IMR-90 (cell line): ENCODE data around the gene JAK1. TPM values are rescaled to one million over a fixed set of nuclear protein-coding genes. Genes with fewer than 3 reads are reported as not detected.

Experiments used
- ATAC-seq: fragments of 200-7000 bp; cut with Tn5 transposase; 2 replicates; pipeline ENCODE4 v1.9.1; 2020; ENCODE audit warnings: low read depth, mild to moderate bottlenecking, moderate library complexity
- BruUV-seq: library from RNA; stranded (reverse); fragments of 400-500 nt; replicated peaks from 2 replicates; lab custom pipeline; 2021; lab: Mats Ljungman, UMichigan
- CTCF ChIA-PET: fragments of 300-600 bp; formaldehyde crosslinking; extraction: SDS; loops from one replicate; lab custom pipeline; 2021; ENCODE audit warnings: antibody characterized with exemption; lab: Yijun Ruan, JAX
- POLR2A ChIA-PET: fragments of 300-600 bp; sonication (Branson Sonifier 250); formaldehyde crosslinking; loops from one replicate; lab custom pipeline; 2022; ENCODE audit warnings: antibody characterized with exemption; ENCODE audit not compliant: unreplicated experiment; lab: Charles Lee
- DNase-seq: peaks from one replicate; pipeline ENCODE4 v3.0.0; 2013
- H2AFZ ChIP-seq: replicated peaks from 2 replicates; pipeline ENCODE3; 2013; ENCODE audit warnings: low read length, mild to moderate bottlenecking; ENCODE audit not compliant: poor library complexity
- H2AK5ac ChIP-seq: 2 replicates; pipeline ENCODE4 v1.6.1; 2013; ENCODE audit warnings: low read depth, low read length, inconsistent platforms
- H2AK9ac ChIP-seq: replicated peaks from 2 replicates; pipeline ENCODE3; 2013; ENCODE audit warnings: mild to moderate bottlenecking, low read depth, low read length, moderate library complexity; ENCODE audit not compliant: poor library complexity
- H2BK120ac ChIP-seq: 2 replicates; pipeline ENCODE4 v1.6.1; 2013; ENCODE audit warnings: low read depth, low read length, inconsistent platforms
- H2BK15ac ChIP-seq: 3 replicates; pipeline ENCODE4 v1.6.1; 2013; ENCODE audit warnings: low read depth, low read length, inconsistent platforms
- H2BK20ac ChIP-seq: 2 replicates; pipeline ENCODE4 v1.6.1; 2013; ENCODE audit warnings: low read depth, mild to moderate bottlenecking, inconsistent platforms, low read length, moderate library complexity
- H2BK5ac ChIP-seq: 2 replicates; pipeline ENCODE4 v1.6.1; 2013; ENCODE audit warnings: mild to moderate bottlenecking, low read depth, low read length, inconsistent platforms; ENCODE audit not compliant: poor library complexity, severe bottlenecking
- H3K14ac ChIP-seq: replicated peaks from 2 replicates; pipeline ENCODE4 v1.6.1; 2013; ENCODE audit warnings: low read depth, low read length, inconsistent platforms
- H3K18ac ChIP-seq: 2 replicates; pipeline ENCODE4 v1.6.1; 2013; ENCODE audit warnings: low read depth, low read length, control low read depth
- H3K23ac ChIP-seq: 2 replicates; pipeline ENCODE4 v1.6.1; 2013; ENCODE audit warnings: low read depth, low read length, inconsistent platforms
- H3K27ac ChIP-seq: 2 replicates; pipeline ENCODE4 v1.5.1; 2013; ENCODE audit warnings: mild to moderate bottlenecking, control low read depth, low read length; ENCODE audit not compliant: insufficient read depth
- H3K27me3 ChIP-seq: 2 replicates; pipeline ENCODE4 v1.6.1; 2013; ENCODE audit warnings: low read length; ENCODE audit not compliant: control insufficient read depth, insufficient read depth
- H3K36me3 ChIP-seq: 2 replicates; pipeline ENCODE4 v1.6.1; 2013; ENCODE audit warnings: low read length, mixed read lengths; ENCODE audit not compliant: control insufficient read depth, insufficient read depth
- H3K4ac ChIP-seq: 2 replicates; pipeline ENCODE4 v1.6.1; 2013; ENCODE audit warnings: low read depth, low read length, inconsistent platforms
- H3K4me1 ChIP-seq: 2 replicates; pipeline ENCODE4 v1.6.1; 2013; ENCODE audit warnings: low read length, mixed read lengths; ENCODE audit not compliant: control insufficient read depth, insufficient read depth
- H3K4me2 ChIP-seq: 2 replicates; pipeline ENCODE4 v1.6.1; 2013; ENCODE audit warnings: low read depth, mild to moderate bottlenecking, control low read depth, low read length, moderate library complexity
- H3K4me3 ChIP-seq: 2 replicates; pipeline ENCODE4 v1.5.1; 2013; ENCODE audit warnings: low read depth, mild to moderate bottlenecking, control low read depth, low read length, moderate library complexity; ENCODE audit not compliant: insufficient read depth
- H3K56ac ChIP-seq: 2 replicates; pipeline ENCODE4 v1.6.1; 2013; ENCODE audit warnings: low read length, inconsistent platforms; ENCODE audit not compliant: insufficient read depth; ENCODE audit errors: extremely low read depth
- H3K79me1 ChIP-seq, 2 experiments: 2 replicates each; pipeline ENCODE4 v1.6.1; 2013; ENCODE audit warnings: low read length in 2 of 2, inconsistent platforms in 1 of 2, low read depth in 1 of 2
- H3K9ac ChIP-seq: 2 replicates; pipeline ENCODE4 v1.6.1; 2013; ENCODE audit warnings: low read depth, low read length, control low read depth
- H3K9me1 ChIP-seq: 2 replicates; pipeline ENCODE4 v1.6.1; 2013; ENCODE audit warnings: low read length, inconsistent platforms; ENCODE audit not compliant: insufficient read depth
- H3K9me3 ChIP-seq: 2 replicates; pipeline ENCODE4 v1.6.1; 2013; ENCODE audit warnings: low read length; ENCODE audit not compliant: control insufficient read depth, insufficient read depth
- H4K20me1 ChIP-seq: 2 replicates; pipeline ENCODE4 v1.6.1; 2013; ENCODE audit warnings: low read length, inconsistent platforms; ENCODE audit not compliant: insufficient read depth
- H4K5ac ChIP-seq: 2 replicates; pipeline ENCODE4 v1.6.1; 2013; ENCODE audit warnings: mild to moderate bottlenecking, low read depth, low read length, control low read depth
- H4K8ac ChIP-seq, 2 experiments: 2 replicates each; pipeline ENCODE4 v1.6.1; 2013; ENCODE audit warnings: low read depth in 2 of 2, low read length in 2 of 2, control low read depth in 1 of 2, inconsistent platforms in 1 of 2
- H4K91ac ChIP-seq: 2 replicates; pipeline ENCODE4 v1.6.1; 2013; ENCODE audit warnings: low read depth, low read length, inconsistent platforms; ENCODE audit not compliant: insufficient read depth
- BHLHE40 ChIP-seq: fragments of 150-350 bp; IDR thresholded peaks from 2 replicates; pipeline ENCODE4 v1.6.1; 2016; ENCODE audit warnings: mild to moderate bottlenecking, low read depth, low read length
- CHD1 ChIP-seq: IDR thresholded peaks from 2 replicates; pipeline ENCODE4 v1.6.1; 2012; ENCODE audit warnings: low read depth, low read length, improper control_type of control experiment
- FOS ChIP-seq: fragments of 150-350 bp; IDR thresholded peaks from 2 replicates; pipeline ENCODE4 v1.6.1; 2016; ENCODE audit warnings: low read depth, low read length
- MAFK ChIP-seq: IDR thresholded peaks from 2 replicates; pipeline ENCODE4 v1.6.1; 2012; ENCODE audit warnings: low read depth, low read length, improper control_type of control experiment
- MAZ ChIP-seq: IDR thresholded peaks from 2 replicates; pipeline ENCODE4 v1.6.1; 2012; ENCODE audit warnings: low read depth, mild to moderate bottlenecking, low read length, improper control_type of control experiment, moderate library complexity, borderline replicate concordance
- MXI1 ChIP-seq: IDR thresholded peaks from 2 replicates; pipeline ENCODE4 v1.6.1; 2012; ENCODE audit warnings: low read depth, mild to moderate bottlenecking, low read length, moderate library complexity, borderline replicate concordance
- NFE2L2 ChIP-seq: fragments of 150-350 bp; IDR thresholded peaks from 2 replicates; pipeline ENCODE4 v1.6.1; 2016; ENCODE audit warnings: low read depth, mild to moderate bottlenecking, low read length
- POLR2A ChIP-seq: IDR thresholded peaks from 2 replicates; pipeline ENCODE4 v1.6.1; 2012; ENCODE audit warnings: mild to moderate bottlenecking, low read depth, low read length
- RCOR1 ChIP-seq: IDR thresholded peaks from 2 replicates; pipeline ENCODE4 v1.6.1; 2012; ENCODE audit warnings: mild to moderate bottlenecking, low read length, improper control_type of control experiment; ENCODE audit not compliant: insufficient replicate concordance
- SMC3 ChIP-seq: fragments of 150-350 bp; IDR thresholded peaks from 2 replicates; pipeline ENCODE4 v1.6.1; 2016; ENCODE audit warnings: low read depth, mild to moderate bottlenecking, antibody characterized with exemption, low read length, moderate library complexity
- USF2 ChIP-seq: fragments of 150-350 bp; IDR thresholded peaks from 2 replicates; pipeline ENCODE4 v1.6.1; 2017; ENCODE audit warnings: mild to moderate bottlenecking, antibody characterized with exemption, low read length, low read depth
- WGBS, 2 experiments: methylation state at CpG; one replicate each; pipeline versions ENCODE4 v1.1.5 to v1.1.7; 2013; ENCODE audit warnings: missing lambda C conversion rate in 2 of 2; ENCODE audit not compliant: insufficient read length in 1 of 2; ENCODE audit errors: extremely low coverage in 2 of 2; 5-methylcytosine and 5-hydroxymethylcytosine counted together
- dilution Hi-C: fragments of 300-500 bp; cut with HindIII; formaldehyde crosslinking; loops from one replicate; pipeline ENCODE4 v1.14.3; 2018; ENCODE audit warnings: low sequenced_read_pairs; ENCODE audit not compliant: unreplicated experiment
- in situ Hi-C: fragments of 300-500 bp; cut with MboI; formaldehyde crosslinking; loops from 3 replicates; pipeline ENCODE4 v1.14.3; 2019; ENCODE audit warnings: low sequenced_read_pairs, inconsistent platforms, mixed read lengths
- intact Hi-C: fragments of 100-400 bp; cut with micrococcal nuclease; formaldehyde crosslinking; loops from 2 replicates; pipeline ENCODE4 v1.10.0; 2022
- polyA plus RNA-seq, 3 experiments: library from polyadenylated mRNA; depleted of rRNA; stranded (reverse); fragments of >200 nt; gene quantifications; 2 replicates each; pipeline ENCODE4 v1.2.3, GENCODE V29; 2012; ENCODE audit warnings: low replicate concordance in 1 of 3
- total RNA-seq: library from RNA; depleted of rRNA; stranded (reverse); fragments of >200 nt; gene quantifications from 2 replicates; pipeline ENCODE4 v1.2.3, GENCODE V29; 2012
- TF ChIP-seq, protein P1 (sequence below): conservative IDR thresholded peaks from 2 replicates; pipeline ENCODE4 v1.5.1; 2012; ENCODE audit warnings: mild to moderate bottlenecking, low read depth, low read length, improper control_type of control experiment

Gene JAK1
- total and polyA plus RNA-seq, 2 of the 4 experiments (the other 2 are of a cell fraction): 76.9 to 103 TPM

- no CpG with 5 or more reads among the region's 1 CpG for WGBS, 2 experiments
- H4K91ac ChIP-seq: no peak overlapping the region
Measured at GRCh38 chr1:65009176-65009575, 42.8 kb upstream of the JAK1 start.

More at GRCh38 chr1:65009176-65009575, 42.8 kb upstream of the JAK1 start:
- Histone ChIP-seq H4K5ac (no peak overlapping the region), H4K20me1 (no peaks in the 10 kb centered on the region), H2BK5ac (no peak overlapping the region), H3K4me1 (no peaks in the 10 kb centered on the region), H3K56ac (no peak overlapping the region), H4K8ac (no peak overlapping the region), H2AK9ac (no peak overlapping the region), H2AK5ac (no peak overlapping the region), H3K4ac (no peak overlapping the region), H3K9ac (no peak overlapping the region), H2BK120ac (no peak overlapping the region), H3K18ac (no peak overlapping the region), H2BK15ac (no peak overlapping the region), H3K36me3 (no peaks in the 10 kb centered on the region), H3K27me3 (no peaks in the 10 kb centered on the region), H3K9me1 (no peaks in the 10 kb centered on the region), H3K4me3 (no peak overlapping the region), H3K9me3 (peaks cover 3% of the 10 kb centered on the region; the same call in 1 of the 2 replicates), H3K27ac (no peak overlapping the region), H2AFZ (no peak overlapping the region), H3K23ac (no peak overlapping the region), H3K4me2 (no peak overlapping the region), H2BK20ac (no peak overlapping the region), H3K79me1 (no peaks in the 10 kb centered on the region), H3K14ac (no peak overlapping the region)
- dilution Hi-C loops (no loop called here), intact Hi-C loops (loop anchor here (5.0 kb wide), 1 partner anchor 132 kb away; no protein-coding TSS in a partner anchor), in situ Hi-C loops (no loop called here)
- POLR2A ChIA-PET: no interaction called here
- ATAC-seq (no peak), DNase-seq (no peak)
- CTCF ChIA-PET: interaction anchor here (0.6 kb wide), 1 partner anchor 518 kb away, joined by 3 read pairs; no protein-coding TSS in a partner anchor
- BruUV-seq: no TSS peak
- TF ChIP-seq BHLHE40 (no peak), USF2 (no peak), MAZ (no peak), FOS (no peak), NFE2L2 (no peak), MAFK (no peak), MXI1 (no peak), POLR2A (no peak), RCOR1 (no peak), CHD1 (no peak), SMC3 (no peak)
- TF ChIP-seq, protein P1, sequence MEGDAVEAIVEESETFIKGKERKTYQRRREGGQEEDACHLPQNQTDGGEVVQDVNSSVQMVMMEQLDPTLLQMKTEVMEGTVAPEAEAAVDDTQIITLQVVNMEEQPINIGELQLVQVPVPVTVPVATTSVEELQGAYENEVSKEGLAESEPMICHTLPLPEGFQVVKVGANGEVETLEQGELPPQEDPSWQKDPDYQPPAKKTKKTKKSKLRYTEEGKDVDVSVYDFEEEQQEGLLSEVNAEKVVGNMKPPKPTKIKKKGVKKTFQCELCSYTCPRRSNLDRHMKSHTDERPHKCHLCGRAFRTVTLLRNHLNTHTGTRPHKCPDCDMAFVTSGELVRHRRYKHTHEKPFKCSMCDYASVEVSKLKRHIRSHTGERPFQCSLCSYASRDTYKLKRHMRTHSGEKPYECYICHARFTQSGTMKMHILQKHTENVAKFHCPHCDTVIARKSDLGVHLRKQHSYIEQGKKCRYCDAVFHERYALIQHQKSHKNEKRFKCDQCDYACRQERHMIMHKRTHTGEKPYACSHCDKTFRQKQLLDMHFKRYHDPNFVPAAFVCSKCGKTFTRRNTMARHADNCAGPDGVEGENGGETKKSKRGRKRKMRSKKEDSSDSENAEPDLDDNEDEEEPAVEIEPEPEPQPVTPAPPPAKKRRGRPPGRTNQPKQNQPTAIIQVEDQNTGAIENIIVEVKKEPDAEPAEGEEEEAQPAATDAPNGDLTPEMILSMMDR: no peak
